Heart right ventricle (tissue), 16 donors: ENCODE results near the gene RGS12. TPM values are rescaled to one million over a fixed set of nuclear protein-coding genes. Genes with fewer than 3 reads are reported as not detected.

Experiments
- ATAC-seq, 8 donors: fragments of 200-7000 bp; cut with Tn5 transposase; one replicate each; pipeline ENCODE4 v1.9.1; 2020; ENCODE audit warnings: mild to moderate bottlenecking in 8 of 8, moderate library complexity in 8 of 8, moderate number of reproducible peaks in 1 of 8
- DNase-seq, 2 donors: peaks; one replicate each; pipeline ENCODE4 v3.0.0-alpha.2; 2020
- H3K27ac ChIP-seq, 10 donors: fragments of 200-600 bp; sonication (generic) in 2 of 10; one replicate each; pipeline versions ENCODE4 v1.5.0 to v1.8.0; 2020 to 2022; ENCODE audit warnings: mild to moderate bottlenecking in 3 of 10
- H3K27me3 ChIP-seq, 7 donors: fragments of 200-600 bp; one replicate each; pipeline ENCODE4 v1.8.0; 2021 to 2022; ENCODE audit warnings: mild to moderate bottlenecking in 2 of 7
- H3K36me3 ChIP-seq, 9 donors: fragments of 200-600 bp; sonication (generic) in 1 of 9; one replicate each; pipeline versions ENCODE4 v1.5.0 to v1.8.0; 2020 to 2022; ENCODE audit warnings: mild to moderate bottlenecking in 2 of 9
- H3K4me1 ChIP-seq, 9 donors: fragments of 200-600 bp; sonication (generic) in 1 of 9; one replicate each; pipeline versions ENCODE4 v1.5.0 to v1.8.0; 2020 to 2022; ENCODE audit warnings: mild to moderate bottlenecking in 4 of 9
- H3K4me3 ChIP-seq, 10 donors: fragments of 200-600 bp; sonication (generic) in 2 of 10; one replicate each; pipeline versions ENCODE4 v1.5.0 to v1.8.0; 2020 to 2022; ENCODE audit warnings: mild to moderate bottlenecking in 7 of 10, moderate library complexity in 2 of 10
- H3K9me3 ChIP-seq, 11 donors: fragments of 200-600 bp in 10 of 11; sonication (generic) in 2 of 11; one replicate each; pipeline versions ENCODE4 v1.5.0 to v1.8.0; 2013 to 2022; ENCODE audit warnings: mild to moderate bottlenecking in 2 of 11, control low read depth in 1 of 11, moderate library complexity in 1 of 11
- WGBS, 2 donors: extraction: QIAGEN DNeasy Blood & Tissue Kit; methylation state at CpG; one replicate each; pipeline ENCODE4 v1.1.7; 2013; ENCODE audit warnings: inconsistent platforms in 1 of 2; 5-methylcytosine and 5-hydroxymethylcytosine counted together
- intact Hi-C, 10 donors: fragments of 100-400 bp; cut with DNase I; formaldehyde crosslinking; loops; one replicate each; pipeline versions ENCODE4 v1.11.1 to v1.14.2; 2022
- polyA plus RNA-seq, 2 donors: library from polyadenylated mRNA; stranded (reverse); fragments of 200-250 nt; gene quantifications; one replicate each; pipeline ENCODE4 v1.2.3, GENCODE V29; 2013
- total RNA-seq, 10 donors: library from RNA; stranded (reverse); fragmentation: NEBNext Ultra II Directional in 3 of 10; extraction: Animal tissue kit (Norgen Biotek cat#: 25700) in 3 of 10; gene quantifications; one replicate each; pipeline versions ENCODE4 v1.2.1 to v1.2.4, GENCODE V29; 2021 to 2023
- TF ChIP-seq, protein P1 (sequence below), 9 donors: fragments of 200-600 bp; sonication (generic) in 2 of 9; IDR thresholded peaks; one replicate each; pipeline versions ENCODE4 v1.5.0 to v1.8.0; 2021 to 2022; ENCODE audit warnings: antibody characterized with exemption in 9 of 9, mild to moderate bottlenecking in 5 of 9, moderate library complexity in 1 of 9
- donor health status: Arrhythmogenic right ventricular cardiomyopathy.
- donor health status: ischemic (EF 13 %, LVEDD 7.1; RV severe dilation, severe dysfunction).
- donor health status: healthy with polysubstance abuse.
- donor health status: DM: no; HTN: yes; CAD: no.
- donor health status: DM: no; HTN: no; CAD: no.
- donor health status: ischemic (EF 25% LVEDD 6.9; RV normal size, moderate dysfunction).
- donor health status: ischemic (EF 25% LVEDD 5.7; RV mildly dilated, moderate dysfunction).
- donor health status: healthy.
- donor health status: DM: yes; HTN: yes; CAD: no.
- donor health status: Ischemic cardiomyopathy.
- donor health status: ischemic (EF 35%, LVEDD 5.7; RV mildly dilated, moderate dysfunction).
- donor health status: nonischemic (EF 11% LVEDD 7.7; RV severe dilation, severe dysfunction).
- donor health status: DM: yes; HTN: yes; CAD: no.
- donor health status: PGD.
- donor health status: ischemic (EF 29% LVEDD 5.4; RV normal size, mild dysfunction).
- donor health status: nonischemic (EF 23%, LVEDD 6.1; RV moderate dilation, normal function).

The RGS12 gene
- total and polyA plus RNA-seq, 12 donors, result 9.7 to 24.4 (median 13.1) TPM

DNA sequence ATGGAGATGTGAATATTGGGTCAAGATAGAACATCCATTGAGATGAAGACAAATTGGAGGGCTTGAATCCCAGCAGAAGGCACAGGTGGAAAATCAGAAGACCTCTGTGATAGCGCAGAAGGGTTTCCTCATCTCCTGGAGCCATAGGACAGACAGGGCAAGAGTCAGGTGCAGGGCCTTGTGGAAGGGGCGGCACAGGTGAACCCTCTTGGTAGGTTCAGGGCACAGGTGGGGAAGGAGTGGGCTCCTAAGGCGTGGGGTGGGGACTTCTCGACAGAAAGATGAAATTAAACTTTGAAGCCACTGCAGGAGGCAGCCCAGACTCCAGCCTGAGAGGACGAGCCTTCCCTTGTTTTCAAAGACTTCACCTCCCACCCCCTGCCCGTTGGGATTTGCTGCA lies 9.3 kb upstream of the RGS12 start:
- DNase-seq (no peak), ATAC-seq (no peak)
- Histone ChIP-seq H3K27me3 (peaks cover 0 to 17% (median 9%) of the 10 kb centered on the region in 7 donors), H3K4me1 (peaks cover 0 to 15% (median 13%) of the 10 kb centered on the region in 9 donors), H3K36me3 (no peaks in the 10 kb centered on the region), H3K4me3 (no peak overlapping the region), H3K27ac (no peak overlapping the region), H3K9me3 (peaks cover 0 to 13% (median 0%) of the 10 kb centered on the region in 11 donors)
- 81 to 83% methylated on average over 6 of the region's 6 CpGs for WGBS, 2 donors
- intact Hi-C loops, result loop anchor here in 1 of 10 donors (10.0 kb wide), 1 partner anchor 481 kb away; the partner anchor contains the start of gene ADRA2C
- TF ChIP-seq, protein P1, sequence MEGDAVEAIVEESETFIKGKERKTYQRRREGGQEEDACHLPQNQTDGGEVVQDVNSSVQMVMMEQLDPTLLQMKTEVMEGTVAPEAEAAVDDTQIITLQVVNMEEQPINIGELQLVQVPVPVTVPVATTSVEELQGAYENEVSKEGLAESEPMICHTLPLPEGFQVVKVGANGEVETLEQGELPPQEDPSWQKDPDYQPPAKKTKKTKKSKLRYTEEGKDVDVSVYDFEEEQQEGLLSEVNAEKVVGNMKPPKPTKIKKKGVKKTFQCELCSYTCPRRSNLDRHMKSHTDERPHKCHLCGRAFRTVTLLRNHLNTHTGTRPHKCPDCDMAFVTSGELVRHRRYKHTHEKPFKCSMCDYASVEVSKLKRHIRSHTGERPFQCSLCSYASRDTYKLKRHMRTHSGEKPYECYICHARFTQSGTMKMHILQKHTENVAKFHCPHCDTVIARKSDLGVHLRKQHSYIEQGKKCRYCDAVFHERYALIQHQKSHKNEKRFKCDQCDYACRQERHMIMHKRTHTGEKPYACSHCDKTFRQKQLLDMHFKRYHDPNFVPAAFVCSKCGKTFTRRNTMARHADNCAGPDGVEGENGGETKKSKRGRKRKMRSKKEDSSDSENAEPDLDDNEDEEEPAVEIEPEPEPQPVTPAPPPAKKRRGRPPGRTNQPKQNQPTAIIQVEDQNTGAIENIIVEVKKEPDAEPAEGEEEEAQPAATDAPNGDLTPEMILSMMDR (IDR thresholded peaks at IDR 0.05), result no peak

- no peak overlapping the region for H3K27ac ChIP-seq
- H3K27me3 ChIP-seq, result peaks cover 0 to 17% (median 9%) of the 10 kb centered on the region in 7 donors
- H3K4me3 ChIP-seq, result no peak overlapping the region
- TF ChIP-seq, protein P1 (IDR thresholded peaks at IDR 0.05), result no peak
- ATAC-seq (no peak), DNase-seq (no peak)
- peaks cover 0 to 13% (median 0%) of the 10 kb centered on the region in 11 donors for H3K9me3 ChIP-seq
- WGBS, 2 donors, result 81 to 83% methylated on average over 13 of the region's 13 CpGs
- intact Hi-C loops, result loop anchor here in 1 of 10 donors (10.0 kb wide), 1 partner anchor 481 kb away; the partner anchor contains the start of gene ADRA2C
- no peaks in the 10 kb centered on the region for H3K36me3 ChIP-seq
- H3K4me1 ChIP-seq, result peaks cover 0 to 20% (median 17%) of the 10 kb centered on the region in 9 donors
These were observed 8.9 kb upstream of the RGS12 start for GRCh38 chr4:3283916-3284315.

- intact Hi-C loops, result loop anchor here in 1 of 10 donors (10.0 kb wide), 1 partner anchor 480 kb away; the partner anchor contains the start of gene ADRA2C
- Histone ChIP-seq H3K4me3 (no peak overlapping the region), H3K4me1 (peaks cover 0 to 26% (median 20%) of the 10 kb centered on the region in 9 donors), H3K9me3 (peaks cover 0 to 13% (median 0%) of the 10 kb centered on the region in 11 donors), H3K27ac (no peak overlapping the region), H3K36me3 (no peaks in the 10 kb centered on the region), H3K27me3 (peaks cover 0 to 17% (median 9%) of the 10 kb centered on the region in 7 donors)
- TF ChIP-seq, protein P1 (IDR thresholded peaks at IDR 0.05), result no peak
- ATAC-seq (no peak), DNase-seq (no peak)
- 78 to 85% methylated on average over 24 of the region's 24 CpGs for WGBS, 2 donors
These were observed 7.9 kb upstream of the RGS12 start for GRCh38 chr4:3284734-3285557.

GRCh38 chr4:3285558-3286334 lies 7.1 kb upstream of the RGS12 start:
- peaks cover 0 to 17% (median 9%) of the 10 kb centered on the region in 7 donors for H3K27me3 ChIP-seq
- H3K9me3 ChIP-seq, result peaks cover 0 to 13% (median 0%) of the 10 kb centered on the region in 11 donors
- no peak overlapping the region for H3K4me3 ChIP-seq
- H3K36me3 ChIP-seq, result no peaks in the 10 kb centered on the region
- 75 to 83% methylated on average over 37 to 38 of the region's 38 CpGs for WGBS, 2 donors
- ATAC-seq (peak in 1 of 8 donors; percentile 25), DNase-seq (no peak)
- H3K4me1 ChIP-seq, result peaks cover 0 to 31% (median 20%) of the 10 kb centered on the region in 9 donors
- TF ChIP-seq, protein P1 (IDR thresholded peaks at IDR 0.05), result no peak
- intact Hi-C loops, result loop anchor here in 1 of 10 donors (10.0 kb wide), 1 partner anchor 479 kb away; the partner anchor contains the start of gene ADRA2C
- H3K27ac ChIP-seq, result no peak overlapping the region
